Bronchial epithelial cell (primary cell): ENCODE results near the gene C1orf105. TPM values are rescaled to one million over a fixed set of nuclear protein-coding genes. Genes with fewer than 3 reads are reported as not detected.

Experiments used
- DNase-seq: peaks from one replicate; pipeline ENCODE4 v3.0.0-alpha.2; 2010; ENCODE audit warnings: low read depth
- FAIRE-seq: peaks from 2 replicates; lab custom pipeline; 2011; peaks lifted over from hg19 to GRCh38; lab: Jason Lieb, UNC
- H3K27me3 ChIP-seq: 2 replicates; pipeline ENCODE4 v1.5.1; 2011; ENCODE audit warnings: low read length; ENCODE audit not compliant: control insufficient read depth, insufficient read depth
- H3K36me3 ChIP-seq: 2 replicates; pipeline ENCODE4 v1.5.1; 2011; ENCODE audit warnings: low read length; ENCODE audit not compliant: control insufficient read depth, insufficient read depth
- H3K4me3 ChIP-seq: 2 replicates; pipeline ENCODE4 v1.5.1; 2011; ENCODE audit warnings: mild to moderate bottlenecking, low read depth, low read length, control low read depth
- total RNA-seq: library from RNA; depleted of rRNA; stranded (reverse); fragments of >200 nt; gene quantifications from 2 replicates; pipeline ENCODE4 v1.2.1, GENCODE V29; 2014
- TF ChIP-seq, protein P1 (sequence below): IDR thresholded peaks from 2 replicates; pipeline ENCODE4 v1.5.1; 2011; ENCODE audit warnings: mild to moderate bottlenecking, moderate library complexity, low read length, control low read depth, inconsistent platforms; ENCODE audit not compliant: insufficient read depth, severe bottlenecking

Gene C1orf105
- total RNA-seq, 1 donor from 2014 or later, result not detected

DNA sequence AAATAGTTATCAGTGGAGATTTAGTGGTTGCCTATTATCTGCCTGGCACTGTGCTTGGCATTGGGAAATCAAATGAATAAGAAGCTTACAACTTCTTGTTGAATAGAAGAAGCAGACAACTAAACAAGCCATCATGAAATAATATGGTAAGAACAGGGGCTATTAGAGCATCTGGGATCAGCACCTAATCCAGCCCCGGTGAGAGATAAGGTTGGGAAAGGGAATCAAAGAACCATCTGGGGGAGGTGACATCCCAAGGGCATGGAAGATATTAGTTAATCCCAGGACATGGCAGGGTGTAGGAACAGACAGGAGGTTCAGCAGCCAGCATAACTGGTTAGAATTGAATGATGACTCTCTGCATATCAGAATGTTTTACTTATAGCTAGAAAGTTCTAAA is 76.2 kb downstream of the C1orf105 start:
- TF ChIP-seq, protein P1, sequence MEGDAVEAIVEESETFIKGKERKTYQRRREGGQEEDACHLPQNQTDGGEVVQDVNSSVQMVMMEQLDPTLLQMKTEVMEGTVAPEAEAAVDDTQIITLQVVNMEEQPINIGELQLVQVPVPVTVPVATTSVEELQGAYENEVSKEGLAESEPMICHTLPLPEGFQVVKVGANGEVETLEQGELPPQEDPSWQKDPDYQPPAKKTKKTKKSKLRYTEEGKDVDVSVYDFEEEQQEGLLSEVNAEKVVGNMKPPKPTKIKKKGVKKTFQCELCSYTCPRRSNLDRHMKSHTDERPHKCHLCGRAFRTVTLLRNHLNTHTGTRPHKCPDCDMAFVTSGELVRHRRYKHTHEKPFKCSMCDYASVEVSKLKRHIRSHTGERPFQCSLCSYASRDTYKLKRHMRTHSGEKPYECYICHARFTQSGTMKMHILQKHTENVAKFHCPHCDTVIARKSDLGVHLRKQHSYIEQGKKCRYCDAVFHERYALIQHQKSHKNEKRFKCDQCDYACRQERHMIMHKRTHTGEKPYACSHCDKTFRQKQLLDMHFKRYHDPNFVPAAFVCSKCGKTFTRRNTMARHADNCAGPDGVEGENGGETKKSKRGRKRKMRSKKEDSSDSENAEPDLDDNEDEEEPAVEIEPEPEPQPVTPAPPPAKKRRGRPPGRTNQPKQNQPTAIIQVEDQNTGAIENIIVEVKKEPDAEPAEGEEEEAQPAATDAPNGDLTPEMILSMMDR, result no peak

DNA sequence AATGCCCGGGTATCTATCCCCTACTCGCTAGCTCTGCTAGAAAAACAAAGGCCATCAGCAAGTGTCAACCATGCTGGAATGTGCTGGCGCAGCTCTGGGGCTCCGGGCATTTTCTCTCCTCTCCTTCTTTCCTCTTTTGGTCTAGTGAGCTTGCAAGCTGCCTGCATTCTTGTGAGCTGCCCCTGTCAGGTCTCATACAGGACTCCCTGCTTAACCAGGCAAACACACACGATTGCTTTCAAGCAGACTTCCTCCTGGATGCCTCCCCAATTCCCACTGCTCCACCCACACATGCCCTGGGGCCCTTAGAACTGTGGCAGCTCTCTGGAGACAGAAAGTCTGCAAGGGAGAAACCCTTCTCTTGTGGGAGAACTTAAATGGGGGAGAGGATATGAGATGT is 76.7 kb downstream of the C1orf105 start:
- DNase-seq, result peak; percentile 61
- TF ChIP-seq, protein P1, result no peak
- FAIRE-seq, result no peak

More for the DNA sequence above, 76.2 kb downstream of the C1orf105 start:
- no peaks in the 10 kb centered on the region for H3K27me3 ChIP-seq
- FAIRE-seq, result no peak
- DNase-seq, result no peak
- H3K36me3 ChIP-seq, result no peaks in the 10 kb centered on the region
- no peak overlapping the region for H3K4me3 ChIP-seq

DNA sequence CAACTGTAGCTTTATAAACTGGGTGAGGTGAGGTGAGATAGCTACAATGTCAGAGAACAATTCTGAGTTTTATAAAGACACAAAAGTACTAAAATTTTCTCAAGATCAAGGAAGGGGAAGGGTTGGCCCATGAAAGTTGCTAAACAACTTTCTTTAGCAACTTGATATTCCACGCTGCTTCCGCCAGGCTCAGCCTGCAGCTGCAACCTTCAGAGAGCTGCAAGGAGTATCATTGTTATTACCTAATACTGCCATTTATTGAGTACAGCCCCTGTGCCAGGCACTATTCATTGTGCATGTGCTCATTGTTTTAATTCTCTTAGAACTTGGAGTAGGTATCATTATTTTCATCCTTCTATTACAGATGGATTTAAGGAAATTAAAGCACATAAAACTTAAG is 78.4 kb downstream of the C1orf105 start:
- TF ChIP-seq, protein P1, result no peak
- Histone ChIP-seq H3K27me3 (no peaks in the 10 kb centered on the region), H3K4me3 (no peak overlapping the region), H3K36me3 (no peaks in the 10 kb centered on the region)
- FAIRE-seq (no peak), DNase-seq (peak; percentile 20)

More for the DNA sequence above, 76.7 kb downstream of the C1orf105 start:
- Histone ChIP-seq H3K4me3 (no peak overlapping the region), H3K36me3 (no peaks in the 10 kb centered on the region), H3K27me3 (no peaks in the 10 kb centered on the region)

DNA sequence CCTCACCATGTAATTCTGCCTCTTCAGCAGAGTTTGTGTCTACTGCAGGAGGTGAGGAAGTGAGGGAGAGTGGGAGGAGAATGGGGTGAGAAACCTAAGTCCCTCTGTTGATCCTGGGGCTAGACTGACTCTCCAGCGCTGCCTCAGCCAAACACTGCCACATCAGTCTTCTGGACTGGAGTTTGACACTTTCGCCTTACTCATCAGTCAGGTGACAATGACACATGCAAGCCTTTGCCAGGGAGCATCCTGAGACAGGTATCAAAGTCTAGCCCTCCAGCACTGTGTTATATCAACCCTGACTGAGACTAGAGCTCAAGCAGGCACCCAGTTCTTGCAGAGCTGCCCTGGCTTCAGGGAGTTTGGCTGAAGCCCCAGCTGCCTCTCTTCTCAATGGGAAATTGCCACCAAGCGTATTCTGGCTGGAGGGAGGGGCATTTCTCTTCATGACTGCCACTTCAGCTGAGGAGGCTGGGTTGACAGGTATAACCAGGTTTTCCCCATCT is 79.2 kb downstream of the C1orf105 start:
- Histone ChIP-seq H3K36me3 (no peaks in the 10 kb centered on the region), H3K27me3 (no peaks in the 10 kb centered on the region), H3K4me3 (no peak overlapping the region)
- DNase-seq (peak; percentile 79), FAIRE-seq (peak; percentile 79)
- TF ChIP-seq, protein P1, result no peak

DNA sequence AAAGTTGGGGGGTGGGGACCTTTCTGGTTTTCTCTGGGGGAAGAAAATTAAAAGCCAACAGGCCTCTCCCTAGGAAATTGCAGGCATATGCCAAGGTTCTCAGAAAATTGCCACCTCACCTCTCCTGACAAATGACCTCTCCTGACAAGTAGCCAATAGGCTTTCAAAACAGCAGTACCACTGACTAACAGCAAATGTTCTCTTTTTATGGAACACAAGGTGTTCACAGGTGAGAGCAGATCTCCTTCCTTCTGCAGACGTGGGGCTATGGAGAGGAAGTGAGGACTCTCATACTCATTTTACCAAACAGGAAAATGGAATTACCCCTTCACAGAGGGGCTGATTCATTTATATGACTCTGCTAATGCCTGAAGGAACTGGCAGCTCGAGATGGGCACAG is 79.7 kb downstream of the C1orf105 start:
- H3K36me3 ChIP-seq, result no peaks in the 10 kb centered on the region
- no peaks in the 10 kb centered on the region for H3K27me3 ChIP-seq
- FAIRE-seq (no peak), DNase-seq (peak; percentile 57)
- no peak overlapping the region for H3K4me3 ChIP-seq
- TF ChIP-seq, protein P1, result no peak

DNA sequence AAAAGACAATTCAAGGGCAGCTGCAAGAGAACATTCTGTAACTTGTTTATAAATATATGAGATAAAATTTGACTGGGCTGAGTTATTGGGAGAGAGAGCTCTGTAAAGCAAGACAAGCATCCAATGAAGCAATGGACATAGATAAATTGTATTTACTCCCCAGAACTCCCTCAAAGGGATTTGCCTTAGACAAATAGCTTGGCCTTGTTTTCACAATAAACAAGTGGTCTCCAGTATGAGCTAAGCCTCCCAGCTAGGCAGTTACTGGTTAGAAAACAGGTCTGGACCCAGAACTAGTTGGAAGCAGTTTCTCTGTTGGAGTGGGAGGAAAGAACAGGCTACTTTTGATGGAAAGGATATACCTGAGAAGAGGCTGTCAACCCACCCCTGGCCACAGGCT is 87.3 kb downstream of the C1orf105 start:
- no peak for DNase-seq
- FAIRE-seq, result no peak
- no peaks in the 10 kb centered on the region for H3K36me3 ChIP-seq
- TF ChIP-seq, protein P1, result no peak
- no peak overlapping the region for H3K4me3 ChIP-seq
- H3K27me3 ChIP-seq, result no peaks in the 10 kb centered on the region
